GM19452 (cell line): Measurements from ENCODE around the gene GABRA4.

Source experiments
- ATAC-seq: cut with Tn5 transposase; IDR thresholded peaks from one replicate; pipeline ENCODE4 v1.9.1; 2021; ENCODE audit not compliant: unreplicated experiment

Gene GABRA4

DNA sequence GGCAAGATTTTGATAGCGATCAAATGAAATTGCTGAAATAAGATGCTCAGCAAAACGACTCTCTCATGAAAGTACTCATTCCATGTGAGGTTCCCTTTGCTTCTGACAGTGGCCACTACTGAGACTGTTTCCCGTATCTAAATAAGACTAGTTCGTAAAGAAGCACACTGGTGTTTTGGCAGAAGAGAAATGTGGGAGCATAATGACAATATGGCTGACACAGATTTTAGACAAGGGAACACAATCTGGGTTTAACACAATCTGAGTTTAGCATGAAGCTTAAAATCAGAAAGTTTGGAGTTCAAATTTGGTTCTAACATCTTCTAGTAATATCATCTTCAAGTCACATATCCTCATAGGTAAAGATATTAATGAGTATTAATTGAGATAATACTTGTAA lies 13.7 kb downstream of the GABRA4 start:
- ATAC-seq, result no peak

DNA sequence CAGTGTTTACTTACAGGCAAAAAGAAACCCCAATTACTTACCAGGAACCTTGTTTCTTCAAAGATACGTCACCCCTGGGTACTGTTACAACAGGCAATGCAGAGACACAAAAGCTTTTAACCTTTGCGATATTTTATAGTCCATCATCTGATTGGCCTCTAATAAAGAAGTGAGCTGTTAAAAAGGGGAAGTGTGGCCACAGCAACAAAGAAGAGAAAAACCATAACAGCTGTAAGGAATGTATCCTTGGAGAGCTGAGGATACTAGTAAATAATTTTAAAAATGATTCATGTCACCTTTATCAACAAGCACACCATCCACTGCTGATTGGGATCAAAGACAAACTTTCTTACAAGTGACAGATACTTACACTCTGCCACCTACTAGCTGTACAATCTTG lies 14.1 kb downstream of the GABRA4 start:
- ATAC-seq, result no peak

DNA sequence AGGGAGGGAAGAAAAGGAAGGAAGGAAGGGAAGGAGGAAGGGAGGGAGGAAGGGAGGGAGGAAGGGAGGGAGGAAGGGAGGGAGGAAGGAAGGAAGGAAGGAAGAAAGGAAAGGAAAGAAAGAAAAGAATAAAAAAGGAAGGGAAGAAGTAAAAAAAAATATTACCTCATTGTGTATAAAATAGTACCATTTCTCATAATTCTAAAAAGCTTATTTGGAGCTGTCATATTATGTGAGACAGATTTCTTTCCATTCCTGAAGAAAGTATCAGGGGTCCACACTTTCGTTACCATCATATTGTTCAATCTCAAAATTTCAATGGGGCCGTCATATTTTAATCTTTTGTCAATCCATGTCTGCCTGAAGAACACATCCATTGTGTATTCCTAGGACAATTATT lies 16.1 kb downstream of the GABRA4 start:
- no peak for ATAC-seq

DNA sequence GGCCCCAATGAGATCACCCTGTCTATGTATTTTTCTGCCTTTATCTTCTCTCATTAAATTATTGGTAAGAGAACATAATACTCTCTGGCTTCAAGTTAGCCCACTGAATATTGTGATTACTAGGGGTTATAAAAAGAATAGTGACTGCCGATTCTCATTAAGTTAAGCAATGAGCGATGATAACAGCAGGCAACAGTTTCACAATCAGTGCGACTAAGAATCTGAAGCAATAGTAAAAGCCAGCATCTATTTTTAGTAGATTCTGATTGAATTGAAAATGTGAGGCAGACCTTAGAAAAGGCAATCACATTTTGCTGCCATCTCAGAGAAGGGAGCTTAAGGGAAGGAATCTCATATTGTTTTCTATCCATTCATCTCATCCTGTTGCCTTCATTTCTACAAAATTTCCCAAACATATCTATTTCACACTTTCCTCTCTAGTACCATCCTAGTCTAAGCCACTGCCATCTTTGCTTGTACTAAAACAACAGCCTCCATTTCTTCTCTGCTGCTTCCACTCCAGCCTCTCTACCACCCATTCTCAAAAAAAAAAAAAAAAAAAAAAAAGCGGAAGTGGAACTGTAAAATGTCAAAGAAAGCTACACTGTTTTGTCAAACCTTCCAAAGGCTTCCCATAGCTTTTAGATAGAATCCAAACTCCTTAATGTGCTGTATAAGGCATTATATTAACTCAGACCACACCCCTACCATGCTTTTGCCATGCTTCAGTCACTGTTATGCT lies 17.4 kb downstream of the GABRA4 start:
- no peak for ATAC-seq

DNA sequence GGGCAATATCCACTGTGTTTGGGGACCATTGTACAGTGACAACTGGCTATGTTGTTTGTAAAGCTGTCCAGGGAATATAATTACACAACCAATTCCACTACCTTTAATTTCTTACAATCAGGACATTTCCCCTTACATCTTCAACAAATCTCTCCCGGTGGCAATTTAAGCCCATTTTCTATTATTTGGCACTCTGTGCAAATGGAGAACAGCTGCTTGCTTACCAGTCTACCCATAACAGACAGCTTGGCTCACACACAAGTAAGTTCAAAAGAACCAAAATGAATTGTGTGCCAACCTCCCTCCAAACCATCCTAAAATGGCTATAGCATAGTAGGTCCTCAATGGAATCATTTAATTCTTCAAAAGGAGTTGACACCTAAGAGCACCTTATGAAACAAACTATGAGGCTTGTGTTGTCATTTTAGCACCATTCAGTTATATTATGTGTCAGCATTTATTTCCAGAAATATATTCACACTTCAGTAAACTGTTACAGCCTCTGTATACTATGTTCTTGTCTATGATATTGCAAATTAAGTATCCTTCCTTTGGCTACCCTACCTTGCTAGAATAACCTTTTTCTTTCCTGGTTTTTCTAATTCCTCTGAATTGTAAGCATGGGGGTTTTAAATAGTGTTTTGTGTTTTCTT lies 18.4 kb downstream of the GABRA4 start:
- ATAC-seq, result no peak

DNA sequence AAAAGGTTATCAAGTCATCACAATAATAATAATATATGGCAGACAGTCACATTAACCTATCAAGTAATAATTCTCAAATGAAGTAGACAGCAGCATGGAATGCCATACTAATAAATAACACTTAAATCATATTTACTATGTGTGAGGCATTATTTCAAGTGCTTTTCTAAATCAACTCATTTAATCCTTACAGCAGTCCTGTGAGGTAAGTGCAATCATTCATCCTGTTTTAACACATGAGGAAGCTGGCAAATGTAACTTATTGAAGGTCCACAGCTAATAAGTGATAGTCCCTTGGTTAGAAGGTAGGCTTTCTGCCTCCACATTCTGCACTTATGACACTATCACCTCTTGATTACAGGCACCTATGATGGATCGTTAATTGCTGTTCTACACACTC lies 24.5 kb downstream of the GABRA4 start:
- no peak for ATAC-seq

DNA sequence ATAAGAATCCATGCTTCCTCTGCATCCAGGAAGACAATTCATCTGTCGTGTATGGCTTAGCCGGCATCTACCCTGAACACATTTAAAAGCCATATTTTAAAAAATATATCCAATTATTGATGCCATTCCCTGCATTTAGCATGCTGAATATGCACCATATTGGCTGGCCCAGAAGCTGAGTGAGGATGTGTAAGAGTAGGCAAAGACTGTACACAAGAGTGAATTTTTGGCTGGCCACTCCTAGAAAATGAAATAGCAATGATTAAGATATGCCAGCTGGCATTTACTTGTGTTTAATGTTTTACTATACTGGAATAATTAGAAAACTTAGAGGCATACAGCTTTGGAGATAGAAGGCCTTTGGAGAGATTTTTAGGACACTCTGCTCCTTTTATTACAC lies 25.8 kb downstream of the GABRA4 start:
- ATAC-seq, result no peak

DNA sequence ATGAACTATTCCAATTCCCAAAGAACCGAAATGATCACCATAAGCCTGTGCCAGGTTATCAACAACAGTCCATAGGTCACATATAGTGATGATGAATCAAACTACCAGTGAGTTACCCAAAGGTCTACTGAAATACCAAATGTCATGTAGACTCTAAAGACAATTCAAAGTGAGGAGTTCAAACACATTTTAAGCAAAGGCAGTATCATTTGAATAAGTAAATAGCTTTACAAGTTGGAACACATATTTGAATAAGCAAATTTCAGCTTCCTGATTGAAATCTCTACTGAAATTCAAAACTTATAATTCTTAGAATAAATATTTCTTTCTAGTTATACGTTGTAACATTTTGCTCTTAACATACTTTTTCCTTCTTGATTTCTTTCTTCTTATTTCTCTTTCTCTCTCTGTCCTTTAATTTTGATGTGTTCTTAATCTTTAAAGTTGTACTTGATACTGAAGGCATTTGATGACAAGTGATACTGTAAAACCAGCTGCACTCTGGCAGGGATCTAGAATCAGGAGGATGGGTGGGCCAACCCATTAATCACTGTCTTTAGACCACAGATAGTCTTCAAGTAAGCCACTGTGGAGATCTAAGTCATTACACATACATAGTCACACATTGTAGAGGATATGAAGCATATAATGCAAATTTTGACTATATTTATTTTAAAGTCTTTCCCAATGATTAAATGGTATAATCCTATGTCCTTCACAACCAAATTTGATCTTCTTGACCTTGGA lies 34.5 kb downstream of the GABRA4 start:
- no peak for ATAC-seq

DNA sequence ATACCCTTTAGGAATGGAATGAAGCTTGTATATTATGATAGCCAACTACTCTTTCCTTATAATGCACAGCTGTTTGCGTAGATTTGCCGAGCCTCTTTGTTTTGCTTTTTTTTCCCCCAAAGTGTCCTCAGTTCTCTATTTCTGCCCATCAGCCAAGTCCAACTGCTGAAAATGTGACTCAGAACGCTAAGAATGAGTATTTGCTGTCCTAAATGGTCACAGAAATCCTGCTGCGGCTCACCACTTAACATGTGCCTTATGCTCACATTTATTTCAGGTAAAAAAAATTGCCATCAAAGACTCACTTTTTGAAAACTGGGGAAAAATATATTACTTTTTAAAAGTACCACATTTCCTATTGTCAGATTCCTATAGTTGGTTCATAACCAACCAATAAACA lies 36.9 kb downstream of the GABRA4 start:
- no peak for ATAC-seq

DNA sequence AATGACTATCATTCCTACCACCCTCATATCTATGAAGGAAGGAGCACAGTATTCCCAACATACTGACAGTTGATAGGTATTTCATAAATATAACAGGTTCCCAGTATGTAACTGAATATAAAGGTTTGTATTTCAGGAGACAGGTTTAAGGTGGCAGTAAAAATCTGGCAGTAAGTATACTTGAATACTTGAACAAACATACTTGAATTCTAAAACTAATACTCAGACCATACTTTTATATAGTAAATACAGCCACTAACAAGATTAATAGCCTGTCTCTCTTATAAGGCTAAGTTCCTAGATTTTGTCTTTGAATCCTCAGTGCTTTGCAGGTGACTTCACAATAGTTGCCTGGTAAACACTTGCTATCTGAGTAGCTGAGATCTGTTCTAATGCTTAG lies 37.8 kb downstream of the GABRA4 start:
- ATAC-seq, result no peak

DNA sequence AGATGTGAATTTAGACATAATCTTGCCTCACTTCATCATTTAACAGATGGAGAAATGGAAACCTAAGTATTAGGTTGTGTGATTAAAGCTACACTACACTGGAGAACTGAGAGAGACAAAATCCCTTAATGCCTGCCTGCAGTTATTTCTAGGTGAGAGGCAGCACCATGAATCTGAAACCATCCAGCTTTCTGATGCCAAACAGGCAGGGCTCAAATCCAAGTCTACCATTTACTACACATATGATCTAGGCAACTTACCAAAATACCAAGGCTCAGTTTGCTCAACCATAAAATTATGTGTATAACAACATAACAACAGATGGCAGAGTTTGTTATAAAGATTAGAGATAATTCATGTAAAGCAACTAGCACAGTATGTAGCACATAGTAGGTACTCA lies 38.7 kb downstream of the GABRA4 start:
- no peak for ATAC-seq

DNA sequence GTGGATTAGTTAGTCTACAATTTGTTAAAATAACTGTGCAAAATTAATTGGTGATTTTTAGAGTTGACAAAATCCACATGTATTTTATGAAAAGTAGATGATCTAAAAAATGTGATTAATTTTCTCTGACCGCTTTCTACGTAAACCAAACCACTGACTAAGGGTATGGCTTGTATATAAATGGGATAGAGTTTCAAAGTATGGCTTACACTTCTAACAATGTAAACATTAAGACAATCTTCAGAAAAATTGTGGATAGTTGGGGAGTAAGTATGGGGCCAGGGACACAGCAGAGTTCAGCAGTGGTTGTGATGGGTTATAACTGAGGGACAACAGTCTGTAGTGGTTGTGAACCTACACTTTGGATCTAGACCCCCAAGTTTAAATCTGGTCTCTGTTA lies 39.8 kb downstream of the GABRA4 start:
- ATAC-seq, result no peak

DNA sequence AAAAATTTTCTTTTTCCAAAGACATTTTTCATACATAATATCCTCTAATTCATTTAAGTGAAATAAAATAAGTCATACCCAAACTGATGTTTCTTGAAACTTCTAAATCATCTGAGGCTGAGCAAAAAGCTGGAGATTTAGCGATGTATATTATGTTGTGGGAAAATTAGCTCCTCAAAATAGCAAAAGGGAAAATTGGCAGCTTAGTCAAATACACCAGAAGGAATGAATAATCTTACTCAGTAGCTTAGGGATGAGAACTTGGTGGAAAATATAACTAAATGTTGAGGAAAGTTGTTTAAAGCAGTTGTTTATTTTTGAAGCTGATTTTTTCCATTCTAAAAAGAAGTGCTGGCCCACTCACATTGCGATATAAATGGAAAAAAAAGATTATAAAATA lies 40.9 kb downstream of the GABRA4 start:
- no peak for ATAC-seq

DNA sequence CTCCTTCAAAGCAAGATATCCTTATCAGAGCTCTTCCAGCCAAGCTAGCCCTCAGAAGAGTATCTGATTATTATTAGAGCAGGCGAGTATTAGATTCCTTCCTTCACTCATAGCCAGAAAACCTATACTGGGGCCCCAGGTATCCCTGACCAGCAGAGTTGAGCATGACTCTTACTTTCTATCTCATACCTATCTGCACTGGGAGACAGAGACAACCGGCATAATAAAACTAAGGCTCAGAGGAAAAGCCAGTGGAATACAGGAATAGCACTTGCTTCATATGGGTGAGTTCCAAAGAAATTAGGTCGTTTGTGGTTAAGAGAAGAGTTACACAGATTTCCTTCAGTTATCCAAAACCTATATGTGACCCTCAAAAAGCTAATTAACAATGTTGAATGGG lies 42.6 kb downstream of the GABRA4 start:
- no peak for ATAC-seq

DNA sequence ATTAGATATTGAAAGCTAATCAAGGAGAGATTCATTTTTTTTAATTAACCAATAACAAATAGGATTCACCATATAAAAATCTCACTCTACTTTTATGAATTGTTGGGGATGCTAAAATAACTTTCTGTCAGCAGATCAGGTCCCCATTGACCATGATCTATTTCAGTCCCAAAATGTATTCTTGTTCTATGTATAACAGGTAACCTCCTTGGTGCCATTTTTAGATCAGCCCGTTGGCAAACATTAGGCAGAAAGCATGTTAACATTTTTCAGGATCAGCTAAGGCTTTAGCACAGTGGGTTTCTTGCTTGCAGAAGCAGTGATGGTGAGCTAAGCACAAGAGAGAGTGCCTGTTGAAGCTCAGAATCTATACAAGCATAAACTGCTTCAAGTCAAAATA lies 43.6 kb downstream of the GABRA4 start:
- no peak for ATAC-seq

DNA sequence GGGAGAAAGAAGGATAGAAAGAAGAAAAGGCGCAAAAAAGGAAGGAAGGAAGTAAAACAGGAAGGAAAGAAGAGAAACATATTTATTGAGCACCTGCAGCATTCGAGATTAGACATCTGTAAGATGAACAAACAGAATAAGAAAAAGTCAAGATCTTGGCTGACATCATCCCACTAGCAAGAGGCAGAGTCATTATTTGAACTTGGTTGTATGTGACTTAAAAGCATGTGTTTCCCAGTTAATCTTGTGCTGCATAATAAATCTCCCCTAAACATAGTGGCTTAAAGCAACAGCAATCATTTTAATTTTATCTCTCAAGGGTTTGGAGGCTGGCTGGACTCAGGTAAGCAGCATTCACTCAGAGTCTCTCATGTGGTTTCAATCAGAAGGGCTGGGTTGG lies 45.8 kb downstream of the GABRA4 start:
- no peak for ATAC-seq

DNA sequence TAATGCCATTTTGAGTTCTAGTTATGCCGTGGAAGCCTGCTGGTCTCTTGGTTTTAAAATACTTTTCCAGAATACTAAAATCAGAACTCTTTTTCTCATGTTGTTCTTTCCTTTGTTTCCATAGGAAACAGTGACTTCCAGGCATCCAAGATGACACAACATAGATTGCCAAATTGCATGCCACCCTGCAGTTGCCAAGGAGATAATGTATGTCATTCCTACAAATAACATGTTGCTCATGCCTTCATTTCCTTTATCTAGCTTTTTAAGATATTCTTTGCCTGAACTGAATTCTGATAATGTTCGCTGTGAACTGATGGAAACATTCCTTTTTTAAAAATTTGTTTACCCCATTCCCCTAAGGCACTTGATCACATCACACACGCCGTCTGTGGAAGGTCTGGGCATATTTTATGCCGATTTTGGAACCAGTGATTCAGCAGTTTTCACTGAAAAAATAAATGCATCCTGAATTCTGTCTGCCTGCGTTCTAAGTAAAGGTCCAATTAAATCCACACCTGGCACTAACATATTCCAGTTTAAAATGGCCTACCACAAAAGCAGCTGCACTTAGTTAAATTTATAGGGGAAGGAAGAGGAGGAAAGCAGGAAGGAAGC lies 46.4 kb downstream of the GABRA4 start:
- ATAC-seq, result no peak

DNA sequence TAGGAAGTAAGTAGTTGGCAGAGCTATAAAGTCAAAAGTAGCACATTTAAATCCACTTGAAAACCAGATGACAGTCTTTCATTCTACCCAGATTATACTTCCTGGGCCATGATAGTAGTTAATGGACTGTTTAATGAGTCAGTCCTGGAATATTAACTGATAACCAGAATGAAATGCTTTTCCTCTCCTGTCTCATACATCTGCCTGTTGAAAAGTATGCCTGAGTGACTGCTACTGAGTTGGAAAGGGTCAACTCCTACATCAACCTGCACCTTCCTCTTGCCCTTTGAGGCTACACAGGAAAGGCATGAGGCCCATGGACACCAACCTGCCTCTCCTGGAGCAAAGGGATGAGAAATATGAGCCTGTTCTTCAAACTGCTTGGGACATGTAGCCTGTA lies 48.3 kb downstream of the GABRA4 start:
- no peak for ATAC-seq

DNA sequence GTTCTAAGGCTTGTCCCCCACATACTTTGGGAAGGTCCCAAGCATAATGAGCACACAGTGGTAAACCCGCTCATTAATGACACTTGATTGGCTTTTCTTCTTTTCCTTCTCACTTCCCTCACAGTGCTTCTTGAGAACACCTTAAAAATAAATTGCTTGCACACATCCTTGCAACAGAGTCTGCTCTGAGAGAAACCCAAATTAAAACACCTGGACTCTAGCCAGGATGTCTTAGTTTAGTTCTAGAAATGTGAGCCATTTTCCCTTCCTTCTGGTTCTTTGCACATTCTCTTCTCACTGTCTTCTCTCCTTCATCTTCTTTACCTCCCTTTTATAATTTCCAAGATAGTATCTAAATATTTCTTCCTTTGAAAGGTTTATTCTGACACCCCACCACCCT lies 49.0 kb downstream of the GABRA4 start:
- ATAC-seq, result no peak

DNA sequence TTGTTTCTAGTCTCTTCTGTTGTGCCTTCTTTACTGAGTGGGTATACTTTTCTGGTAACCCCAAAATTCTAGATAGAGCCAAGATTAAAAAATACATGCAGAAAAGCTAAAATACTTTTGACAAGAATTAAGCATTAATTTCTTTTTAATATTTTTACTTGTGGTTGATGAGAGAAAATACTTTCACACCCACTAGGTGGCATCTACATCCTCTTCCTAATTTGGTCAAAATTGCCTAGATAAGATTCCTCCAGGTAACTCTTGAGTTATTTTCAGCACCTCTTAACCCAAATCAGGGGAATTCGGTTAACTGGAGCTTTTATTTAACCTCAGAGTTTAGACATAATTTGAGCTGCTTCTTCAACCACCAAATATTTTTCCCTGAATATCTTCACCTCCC lies 55.9 kb downstream of the GABRA4 start:
- ATAC-seq, result no peak

DNA sequence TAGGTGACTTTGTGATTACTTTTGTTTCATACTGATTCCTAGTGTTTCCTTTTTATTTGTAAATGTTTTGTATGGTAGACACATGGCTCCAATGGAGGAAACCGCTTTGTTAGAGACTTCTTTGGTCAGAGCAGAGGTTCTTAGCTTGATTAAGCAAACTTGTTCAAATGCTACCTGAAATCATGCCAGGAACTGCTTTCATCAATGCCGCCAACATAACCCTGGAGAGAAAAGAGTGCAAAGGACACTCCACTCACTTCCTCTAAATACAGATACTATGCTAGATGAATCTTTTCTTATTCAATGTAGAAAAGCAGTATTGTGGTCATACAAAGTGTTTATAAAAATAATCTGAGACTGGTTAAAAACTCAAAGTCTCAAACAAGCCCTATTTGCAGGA lies 58.7 kb downstream of the GABRA4 start:
- no peak for ATAC-seq

DNA sequence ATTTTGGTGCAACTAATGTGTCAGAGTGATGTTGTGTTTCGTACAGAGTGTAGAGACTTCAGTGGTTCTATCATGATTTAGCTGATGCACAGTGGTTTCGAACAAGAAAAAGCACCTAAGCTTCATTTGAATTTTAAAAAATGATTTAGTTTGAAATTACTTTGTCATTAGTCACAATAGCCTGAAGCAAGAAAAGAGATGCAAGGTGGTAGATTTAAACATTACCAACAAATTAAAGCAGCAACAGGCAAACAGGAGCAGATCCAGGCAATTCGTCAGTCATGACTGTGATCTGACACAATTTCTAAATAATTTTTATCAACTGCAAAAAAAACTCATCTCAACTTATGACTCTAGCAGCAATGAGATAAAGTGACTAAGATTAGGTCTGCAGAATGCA lies 59.7 kb downstream of the GABRA4 start:
- no peak for ATAC-seq
